NOMO-1 treated with dmso at 0.1 percent for 144 hours (cell line): Measurements from ENCODE around the gene GORASP2.
"Not testable (repeated sequence)": the region's sequence is repeated elsewhere in the genome, so short reads cannot be mapped to it uniquely, and the experiment has no call there.

Experiments
- DNase-seq: peaks from one replicate; lab custom pipeline; 2025; ENCODE audit not compliant: unreplicated experiment; lab: John Stamatoyannopoulos, UW

The GORASP2 gene

DNA sequence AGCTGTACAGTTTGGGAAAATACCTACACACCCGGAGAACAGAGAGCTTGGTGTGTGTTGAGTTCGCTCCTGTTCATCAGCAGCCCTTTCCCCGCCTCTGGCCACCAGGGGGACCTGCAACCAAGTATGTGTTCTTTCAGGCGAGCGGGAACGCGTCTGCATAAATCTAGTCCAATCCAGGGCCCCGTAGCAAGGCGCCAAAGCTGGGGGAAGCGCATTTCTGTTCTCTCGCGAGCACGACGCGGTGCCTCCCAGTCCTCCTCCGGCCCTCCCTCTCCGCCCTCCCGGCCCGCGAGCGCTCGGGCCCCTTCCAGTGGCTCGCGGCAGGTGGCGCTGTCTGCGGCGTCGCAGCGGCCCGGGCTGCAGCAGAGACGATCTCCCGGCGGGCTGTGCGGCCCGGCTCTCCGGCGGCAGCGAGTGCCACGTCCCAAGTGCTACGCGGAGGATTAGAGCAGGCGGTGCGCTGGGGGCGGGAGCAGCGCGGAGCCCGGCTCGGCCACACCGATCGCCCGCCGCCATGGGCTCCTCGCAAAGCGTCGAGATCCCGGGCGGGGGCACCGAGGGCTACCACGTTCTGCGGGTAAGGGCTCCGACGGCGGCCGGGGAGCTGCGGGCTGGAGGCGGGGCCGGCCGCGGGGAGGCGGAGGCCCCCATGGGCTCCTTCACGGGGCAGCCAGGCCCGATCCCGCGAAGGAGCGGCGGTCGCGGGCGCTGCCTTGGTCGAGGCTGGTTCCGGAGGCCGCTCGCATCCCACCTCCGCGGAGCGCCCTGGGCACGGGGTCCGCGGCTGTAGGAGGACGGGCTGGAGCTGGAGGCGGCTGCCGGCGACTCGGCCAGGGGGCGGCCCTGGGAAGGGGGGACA is at the start of gene GORASP2:
GORASP2 (plus strand) TSS at position 430 of the 862 bp plus-strand sequence; CDS start at position 518, 88 bp downstream.
- peak; percentile 98 for DNase-seq

DNA sequence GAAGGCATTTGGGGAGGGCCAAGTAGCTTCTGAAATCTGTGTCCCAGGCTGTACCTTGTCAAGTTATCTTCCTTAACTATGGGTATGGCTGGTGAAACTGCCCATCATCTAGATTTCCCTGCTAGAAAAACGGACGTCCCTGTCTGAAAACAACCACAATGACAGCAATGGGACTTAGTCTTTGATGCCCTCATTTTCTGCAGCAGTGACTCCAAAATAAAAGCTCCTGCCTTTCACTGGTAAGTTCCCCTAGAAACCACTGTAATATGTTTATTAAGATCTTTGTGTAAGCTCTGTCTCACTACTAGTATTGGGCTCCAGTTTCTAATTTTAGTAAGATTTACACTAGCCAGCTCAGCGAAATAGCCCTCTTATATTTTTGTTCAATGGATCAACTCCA is 47.2 kb upstream of the GORASP2 start:
- DNase-seq = no peak

DNA sequence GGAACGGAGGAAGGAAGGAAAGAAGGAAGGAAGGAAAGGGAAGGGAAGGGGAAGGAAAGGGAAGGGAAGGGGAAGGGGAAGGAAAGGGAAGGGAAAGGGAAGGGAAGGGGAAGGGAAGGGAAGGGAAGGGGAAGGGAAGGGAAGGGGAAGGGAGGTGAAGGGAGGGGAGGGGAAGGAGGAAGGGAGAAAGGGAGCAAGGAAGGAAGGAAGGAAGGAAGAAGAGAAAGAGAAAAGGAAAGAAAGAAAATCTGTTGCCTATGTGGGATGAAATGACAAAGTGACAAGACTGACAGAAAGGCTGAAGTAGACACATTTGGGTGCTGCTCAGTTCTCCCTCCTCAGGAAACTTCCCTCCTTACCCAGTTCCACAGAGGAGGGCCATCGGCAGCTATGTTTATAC is 46.3 kb upstream of the GORASP2 start:
- no peak for DNase-seq

DNA sequence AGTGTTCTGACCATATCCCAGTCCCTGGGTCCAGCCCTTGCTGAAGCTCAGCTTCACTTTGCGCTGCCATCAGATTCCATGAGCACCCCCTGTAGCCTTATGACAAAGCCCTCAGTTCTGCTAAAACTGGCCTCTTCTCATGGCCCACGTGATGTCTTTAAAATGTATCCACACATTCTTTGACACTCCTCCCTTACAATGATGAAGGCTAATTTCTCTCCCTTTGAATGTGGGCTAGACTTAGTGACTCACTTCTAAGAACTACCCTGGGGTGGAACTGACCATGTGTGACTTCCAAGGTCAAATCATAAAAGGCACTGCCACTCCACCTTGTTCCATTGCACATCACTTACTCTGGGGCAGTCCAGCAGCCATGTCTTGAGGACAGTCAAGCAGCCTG is 45.4 kb upstream of the GORASP2 start:
- no peak for DNase-seq

DNA sequence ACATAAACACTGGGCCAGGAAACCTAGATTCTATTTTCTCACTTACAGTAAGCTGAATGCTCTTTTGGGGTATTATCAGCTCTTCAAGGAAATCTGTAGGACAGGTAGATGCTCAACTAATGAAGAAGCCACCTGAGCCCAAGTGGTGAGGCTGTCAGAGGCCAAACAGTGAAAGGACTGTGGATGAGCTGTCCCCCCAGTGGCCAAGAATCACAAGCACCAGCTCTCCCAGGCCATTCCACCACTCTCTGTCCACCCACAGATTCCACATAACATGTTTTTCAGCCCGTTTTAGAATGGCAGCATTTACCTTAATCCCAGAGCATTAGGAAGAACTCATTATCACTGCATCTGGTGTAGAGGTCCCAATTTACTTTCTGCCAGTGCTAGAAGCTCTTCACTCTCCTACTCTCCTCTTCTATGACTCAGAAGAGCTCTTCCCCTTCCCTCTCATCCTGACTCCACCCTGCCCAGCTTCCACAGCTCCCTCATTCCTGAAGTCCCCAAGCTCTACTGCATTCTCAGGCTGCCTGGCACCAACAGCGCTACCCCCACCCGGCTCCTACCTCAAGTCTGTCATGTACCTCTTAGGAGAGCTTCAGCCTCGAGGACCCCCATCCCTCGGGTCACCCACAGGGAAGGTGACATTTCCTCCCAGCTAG is 43.8 kb upstream of the GORASP2 start:
- no peak for DNase-seq

DNA sequence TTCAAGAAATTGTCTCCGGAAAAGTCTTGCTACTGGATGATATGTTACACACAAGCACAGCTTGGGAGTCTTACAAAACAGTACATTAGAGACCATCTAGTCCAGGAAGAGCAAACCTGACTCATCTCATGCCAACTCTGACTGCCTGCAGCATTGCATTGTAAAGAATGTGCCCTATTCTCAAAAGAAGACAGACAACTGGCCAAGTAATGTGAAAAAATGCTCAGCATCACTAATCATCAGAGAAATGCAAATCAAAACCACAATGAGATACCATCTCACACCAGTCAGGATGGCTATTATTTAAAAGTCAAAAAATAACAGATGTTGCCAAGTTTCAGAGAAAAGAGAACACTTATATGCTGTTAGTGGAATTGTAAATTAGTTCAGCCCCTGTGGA is 42.7 kb upstream of the GORASP2 start:
- no peak for DNase-seq

DNA sequence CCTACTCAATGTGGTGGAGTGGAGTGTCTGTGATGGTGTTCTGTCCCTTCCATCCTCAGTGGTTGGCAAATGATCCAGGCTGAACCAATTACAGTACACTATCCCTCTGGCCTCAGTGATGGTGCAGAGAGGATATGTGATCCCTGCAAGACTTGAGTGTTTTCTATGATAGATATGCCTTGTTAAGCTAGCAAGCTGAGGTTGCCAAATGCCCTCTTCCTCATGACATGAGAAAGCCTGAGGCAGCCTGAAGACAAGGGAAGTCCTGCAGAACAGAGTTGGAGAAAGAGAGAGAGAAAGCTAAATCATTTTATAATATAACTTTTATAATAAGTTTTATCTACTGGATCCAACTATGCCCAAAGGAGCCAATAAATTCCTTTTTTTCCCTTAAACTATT is 41.6 kb upstream of the GORASP2 start:
- DNase-seq = no peak

DNA sequence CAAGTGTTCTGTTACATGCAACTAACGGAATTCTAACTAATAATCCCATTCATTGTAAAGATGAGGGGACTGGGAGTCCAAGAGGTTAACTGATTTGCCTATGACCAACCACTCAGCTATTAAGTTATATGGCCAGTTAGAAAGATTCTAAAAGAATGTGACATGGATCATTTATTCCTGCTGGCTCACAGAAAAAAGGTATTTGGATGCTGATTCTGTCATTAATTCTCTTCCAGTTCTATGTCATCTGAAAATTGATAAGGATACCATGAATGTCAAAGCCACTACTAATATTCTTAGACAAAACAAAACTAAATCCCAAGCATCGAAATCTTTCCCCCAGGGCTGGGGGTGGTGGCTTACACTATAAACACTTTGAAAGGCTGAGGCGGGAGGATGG is 41.2 kb upstream of the GORASP2 start:
- DNase-seq = no peak

DNA sequence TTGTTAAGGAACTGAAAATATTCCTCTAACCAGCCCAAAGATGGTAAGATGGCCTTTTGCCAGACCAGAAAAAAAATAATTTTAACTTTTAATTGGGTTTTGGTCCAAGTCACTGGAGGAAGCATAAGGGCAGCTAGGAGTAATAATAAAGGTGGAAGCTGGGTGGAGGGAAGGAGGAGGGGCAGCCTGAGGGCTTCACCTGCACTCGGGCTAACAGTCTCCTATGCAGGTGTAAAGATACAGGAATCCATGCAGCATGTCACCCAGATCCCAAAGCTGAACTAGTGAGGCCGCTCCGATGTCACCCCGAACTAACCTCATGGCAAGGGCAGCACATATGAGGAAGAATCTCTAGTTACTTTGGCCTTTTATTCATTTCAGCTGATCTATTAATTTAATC is 37.2 kb upstream of the GORASP2 start:
- no peak for DNase-seq

DNA sequence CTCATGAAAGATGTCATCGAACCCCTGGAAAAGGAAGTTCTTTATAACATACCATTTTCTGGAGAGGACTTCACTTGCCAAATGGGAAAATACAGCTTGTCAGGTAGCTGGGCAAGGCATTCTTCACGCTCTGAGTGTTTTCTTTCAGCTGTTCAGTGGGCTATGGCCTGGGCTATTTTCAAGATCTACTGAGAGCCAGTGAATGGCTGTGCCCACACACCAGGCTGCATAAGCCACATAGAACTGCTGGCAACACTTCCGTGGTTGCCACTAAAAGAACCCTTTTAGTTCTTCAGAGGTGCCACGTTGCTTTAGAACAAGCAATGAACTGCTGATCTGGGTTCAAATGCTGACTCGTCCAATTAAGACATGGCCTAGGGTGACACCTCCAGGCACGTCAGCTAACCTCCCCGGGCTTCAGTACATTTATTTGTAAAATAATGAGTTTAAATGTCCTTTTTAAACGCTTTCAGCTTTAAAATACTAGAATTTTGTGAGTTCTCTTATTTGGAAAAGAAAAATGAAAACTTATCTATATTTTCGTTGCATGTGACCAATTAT is 36.6 kb upstream of the GORASP2 start:
- no peak for DNase-seq

DNA sequence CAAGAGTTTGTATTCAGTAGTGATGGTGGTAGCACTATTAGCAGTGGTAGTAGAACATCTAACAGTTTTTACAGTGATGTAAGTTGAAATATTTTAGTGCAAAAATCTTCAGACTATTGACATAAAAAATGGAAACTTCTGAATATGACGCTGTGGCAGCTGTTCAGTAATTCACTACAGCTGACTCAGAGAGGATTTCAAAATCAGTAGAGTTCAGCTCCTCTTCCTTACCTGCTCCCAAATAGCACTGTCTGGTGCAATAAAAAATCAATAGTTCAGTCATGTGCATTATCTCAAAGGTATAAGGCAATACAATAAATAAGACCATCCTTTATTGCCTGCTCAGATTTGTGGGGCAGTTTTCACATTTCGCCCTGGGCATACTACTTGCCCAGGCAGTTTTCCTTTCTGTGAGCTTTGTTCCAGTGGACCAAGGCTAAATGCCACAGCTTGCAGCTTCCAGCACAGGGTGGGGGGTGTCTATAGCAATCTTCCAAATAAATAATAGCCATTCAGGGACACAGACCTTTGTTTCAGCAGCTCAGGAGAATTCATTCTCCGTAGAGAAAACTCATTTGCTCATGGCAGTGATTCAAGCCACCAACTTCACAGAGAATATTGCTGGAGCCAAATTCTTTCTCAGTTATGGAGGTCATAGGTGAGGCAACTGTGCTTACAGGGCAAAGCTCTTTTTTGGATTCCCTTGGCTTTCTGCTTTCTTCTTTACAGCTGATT is 33.9 kb upstream of the GORASP2 start:
- no peak for DNase-seq

DNA sequence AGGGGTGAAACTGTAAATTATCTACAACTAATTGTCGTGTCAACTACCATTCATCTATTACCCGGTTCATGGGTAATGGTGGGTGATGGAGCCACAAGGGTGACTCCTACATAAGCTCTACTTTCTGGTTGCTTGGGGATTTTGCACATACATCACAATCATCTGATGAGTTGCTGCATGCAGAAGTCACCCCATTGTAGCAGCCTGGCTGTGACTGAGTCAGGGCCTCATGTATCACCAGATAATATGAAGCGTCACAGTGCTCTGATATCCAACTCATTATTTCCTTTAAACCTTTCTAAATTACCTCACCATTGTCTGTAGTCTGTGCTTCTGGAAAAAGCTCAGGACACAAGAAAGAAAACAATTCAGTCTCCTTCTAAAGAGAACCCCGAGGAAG is 32.4 kb upstream of the GORASP2 start:
- no peak for DNase-seq

DNA sequence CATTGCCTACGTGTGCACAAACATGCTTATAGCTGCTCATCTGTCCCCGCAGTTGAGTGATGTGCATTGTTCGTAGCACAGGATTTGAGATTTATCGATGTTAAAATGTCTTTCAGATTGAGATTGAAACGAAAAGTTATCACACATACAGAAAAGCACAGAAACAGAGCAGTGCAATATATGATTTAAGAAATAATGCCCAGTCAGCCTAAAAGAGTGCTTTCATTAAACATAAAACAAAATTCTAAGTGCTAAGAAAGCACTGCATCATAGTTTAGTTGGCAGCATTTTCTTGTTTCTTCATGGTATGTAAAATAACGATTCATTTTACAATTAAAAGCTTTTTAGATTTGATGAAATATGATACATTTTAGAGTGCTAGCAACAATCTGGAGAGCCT is 31.9 kb upstream of the GORASP2 start:
- DNase-seq = no peak

DNA sequence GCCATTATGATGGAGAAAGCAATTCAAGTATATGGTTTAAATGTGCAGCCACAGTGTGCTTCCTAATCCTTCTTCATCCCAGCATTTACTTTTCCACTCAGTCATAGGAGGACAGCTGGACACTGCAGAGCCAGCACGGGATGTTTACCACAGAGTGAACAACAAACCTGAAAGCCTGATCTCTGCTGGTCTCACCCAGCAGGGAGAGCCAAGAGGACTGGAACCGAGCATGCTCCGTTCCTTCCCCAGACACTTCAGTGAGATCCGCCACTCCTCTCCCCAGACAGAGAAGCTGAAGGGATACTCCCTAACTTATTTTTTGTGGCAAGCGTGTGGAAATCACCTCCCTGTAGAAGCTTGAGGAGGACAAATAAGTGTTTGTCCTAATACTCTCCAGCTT is 23.2 kb upstream of the GORASP2 start:
- DNase-seq = no peak

DNA sequence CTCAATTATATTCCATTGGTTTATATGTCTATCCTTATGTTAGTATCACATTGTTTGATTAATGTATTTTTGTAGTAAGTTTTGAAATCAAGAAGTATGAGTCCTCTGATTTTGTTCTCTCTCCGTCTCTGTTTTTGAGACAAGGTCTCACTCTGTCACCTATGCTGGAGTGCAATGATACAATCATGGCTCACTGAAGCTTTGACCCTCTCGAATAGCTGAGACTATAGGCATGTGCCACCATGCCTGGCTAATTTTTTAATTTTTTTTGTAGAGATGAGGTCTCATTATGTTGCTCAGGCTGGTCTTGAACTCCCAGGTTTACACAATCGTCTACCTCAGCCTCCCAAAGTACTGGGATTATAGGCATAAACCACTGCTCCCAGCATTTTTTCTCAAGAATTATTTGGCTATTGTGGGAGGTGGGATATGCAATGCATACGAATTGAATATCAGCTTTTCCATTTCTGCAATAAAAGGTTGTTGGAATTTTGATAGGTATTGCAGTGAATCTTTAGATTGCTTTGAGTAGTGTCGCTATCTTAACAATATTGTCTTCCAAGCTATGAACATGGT is 17.7 kb upstream of the GORASP2 start:
- no peak for DNase-seq

DNA sequence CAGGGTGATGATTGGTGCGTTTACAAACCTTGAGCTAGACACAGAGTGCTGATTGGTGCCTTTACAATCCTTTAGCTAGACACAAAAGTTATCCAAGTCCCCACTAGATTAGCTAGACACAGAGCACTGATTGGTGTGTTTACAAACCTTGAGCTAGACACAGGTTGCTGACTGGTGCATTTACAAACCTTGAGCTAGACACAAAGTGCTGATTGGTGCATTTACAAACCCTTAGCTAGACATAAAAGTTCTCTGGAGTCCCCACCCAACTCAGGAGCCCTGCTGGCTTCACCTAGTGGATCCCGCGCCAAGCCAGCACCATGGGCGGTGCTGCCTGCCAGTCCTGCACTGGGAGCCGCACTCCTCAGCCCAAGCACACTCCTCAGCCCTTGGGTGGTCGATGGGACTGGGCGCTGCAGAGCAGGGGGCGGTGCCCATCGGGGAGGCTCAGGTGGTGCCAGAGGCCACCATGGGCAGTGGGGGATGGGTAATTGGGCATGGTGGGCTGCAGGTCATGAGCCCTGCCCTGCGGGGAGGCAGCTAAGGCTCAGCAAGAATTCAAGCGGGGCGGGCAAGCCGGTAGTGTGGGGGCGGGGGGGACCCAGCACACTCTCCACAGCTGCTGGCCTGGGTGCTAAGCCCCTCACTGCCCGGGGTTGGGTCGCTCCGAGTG is 13.9 kb upstream of the GORASP2 start:
- DNase-seq = not testable (repeated sequence)

DNA sequence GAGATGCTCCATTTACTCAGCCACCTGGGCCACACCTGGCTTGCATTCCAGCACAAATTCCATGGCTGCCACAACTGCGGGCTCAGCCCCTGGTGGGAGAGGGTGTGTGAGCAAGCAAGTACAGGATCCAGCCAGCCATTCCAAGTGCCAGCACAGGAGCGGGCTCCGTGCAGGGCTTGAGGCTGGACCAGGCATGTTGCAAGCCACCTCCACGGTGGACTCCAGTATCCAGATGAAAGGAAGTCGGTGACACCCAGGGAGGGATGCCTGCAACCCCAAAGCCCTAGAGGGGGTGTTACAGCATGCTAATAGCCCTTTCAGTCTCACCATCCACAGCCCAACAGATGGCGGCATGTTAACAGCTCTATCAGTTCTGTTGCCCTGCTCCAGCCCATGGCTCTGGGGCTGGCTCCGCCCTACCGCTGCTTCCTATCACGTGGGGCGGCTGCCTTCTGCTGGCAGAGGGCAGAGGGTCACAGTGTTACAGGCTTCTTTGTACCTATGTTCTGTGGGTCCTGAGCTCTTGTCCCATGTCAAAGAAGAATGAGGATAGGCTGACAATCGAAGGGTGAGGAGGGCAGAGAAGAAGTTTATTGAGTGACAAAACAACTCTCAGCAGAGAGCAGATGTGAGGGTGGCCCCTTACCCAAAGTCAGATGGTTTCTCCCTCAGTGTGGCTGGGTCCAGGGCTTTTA is 11.7 kb upstream of the GORASP2 start:
- DNase-seq = no peak

DNA sequence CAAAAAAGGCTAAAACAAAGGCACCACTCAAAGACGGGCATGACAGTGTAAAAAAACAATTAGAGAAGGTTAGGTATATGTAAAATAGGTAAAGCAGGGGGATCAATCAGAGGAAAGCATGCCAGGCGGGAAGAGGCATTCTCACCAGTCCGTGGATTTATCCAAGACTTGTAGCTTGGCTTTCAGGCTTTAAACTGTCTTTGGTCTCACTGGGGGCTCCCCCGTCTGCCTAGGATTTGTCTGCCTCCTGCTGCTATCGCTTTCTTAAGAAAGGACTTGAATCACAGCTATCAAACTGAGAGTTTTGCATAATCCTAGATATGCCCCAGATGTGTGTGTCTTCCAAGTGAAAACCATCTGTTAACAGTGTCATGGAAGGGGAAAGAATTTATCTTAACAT is 11.1 kb upstream of the GORASP2 start:
- DNase-seq = no peak

DNA sequence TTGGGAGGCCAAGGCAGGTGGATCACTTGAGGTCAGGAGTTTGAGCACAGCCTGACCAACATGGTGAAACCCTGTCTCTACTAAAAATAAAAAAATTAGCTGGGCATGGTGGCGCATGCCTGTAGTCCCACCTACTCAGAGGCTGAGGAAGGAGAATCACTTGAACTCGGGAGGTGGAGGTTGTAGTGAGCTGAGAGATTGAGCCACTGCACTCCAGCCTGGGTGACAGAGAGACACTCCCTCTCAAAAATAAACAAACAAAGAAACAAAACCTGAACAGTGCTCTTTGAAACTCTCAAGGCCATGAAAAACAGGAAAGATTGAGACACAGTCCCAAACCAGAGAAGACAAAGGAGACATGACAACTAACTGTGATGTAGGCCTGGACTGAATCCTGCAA is 7.2 kb upstream of the GORASP2 start:
- DNase-seq = not testable (repeated sequence)
